ENCODE measurements around the gene CAV1. TPM values are rescaled to one million over a fixed set of nuclear protein-coding genes. Genes with fewer than 3 reads are reported as not detected.
A peak's percentile ranks its signal among the peaks of the same experiment; 100 is the strongest.

Gene CAV1
- total and polyA plus RNA-seq, 2 of the 4 experiments (the other 2 are of a cell fraction): 1,592 to 1,808 TPM

DNA sequence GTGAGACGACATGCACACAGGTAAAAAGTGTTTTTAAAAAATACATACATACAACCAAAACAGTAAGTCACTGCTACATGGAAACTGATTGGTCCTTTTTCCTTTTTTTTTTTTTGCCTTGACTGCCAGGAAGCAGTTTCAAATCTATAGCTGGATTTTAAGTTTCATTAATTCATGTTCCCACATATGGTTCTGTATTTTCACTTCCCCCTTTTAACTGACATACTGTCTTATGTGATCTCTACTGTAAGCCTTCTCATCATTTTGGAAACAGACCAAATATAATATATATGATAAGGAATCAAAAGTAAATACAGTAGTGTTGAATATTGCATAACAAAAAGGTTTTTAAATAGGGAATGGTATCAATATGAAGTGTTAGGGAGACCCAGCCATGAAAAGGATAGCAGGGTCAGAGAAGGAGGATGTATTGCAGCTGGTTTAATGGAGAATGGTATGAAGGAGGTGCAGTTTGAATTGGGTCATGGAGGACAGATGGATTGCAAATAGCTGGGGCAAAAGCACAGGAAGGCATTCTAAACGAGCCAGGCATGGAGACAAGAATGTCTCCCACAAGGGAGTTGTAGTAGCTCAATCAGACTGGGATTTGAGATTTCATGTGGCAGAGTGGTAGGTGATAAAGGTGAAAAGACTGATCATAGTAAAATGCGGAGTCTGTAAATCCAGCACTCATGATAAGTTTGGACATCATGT lies 5.4 kb downstream of the CAV1 start:
- H3K4me3 ChIP-seq (ENCODE audit: insufficient read depth, low read depth, low read length): peak overlapping the region; percentile 19; the same call in 1 of the 2 replicates
- POLR2A ChIA-PET (ENCODE audit: unreplicated experiment): interaction anchor here (0.6 to 0.9 kb wide), 2 partner anchors 17 to 38 kb away, joined by 3 to 11 read pairs; no protein-coding TSS in a partner anchor
- peaks cover 3 to 33% of the 10 kb centered on the region in 2 experiments; a peak in 3 of 4 replicates for H3K79me1 ChIP-seq (ENCODE audit: low read depth in 1 of 2, low read length in 2 of 2)
- dilution Hi-C loops (cut with HindIII; ENCODE audit: low sequenced_read_pairs, unreplicated experiment) (no loop called here), in situ Hi-C loops (cut with MboI; ENCODE audit: low sequenced_read_pairs) (loop anchor here (10.0 kb wide), 1 partner anchor 55 kb away; no protein-coding TSS in a partner anchor), intact Hi-C loops (cut with micrococcal nuclease) (no loop called here)
- peak overlapping the region; percentile 51; the same call in 1 of the 2 replicates for H3K27ac ChIP-seq (ENCODE audit: insufficient read depth, low read length)
- peak overlapping the region; percentile 58 for H2BK5ac ChIP-seq (ENCODE audit: low read depth, low read length, poor library complexity, severe bottlenecking)
- peak overlapping the region; percentile 1; the same call in 1 of the 2 replicates for H2AK5ac ChIP-seq (ENCODE audit: low read depth, low read length)
- no TSS peak for BruUV-seq (replicated peaks)
- 0 out of 3 replicates have a peak overlapping the region, but pooled peaks have one; percentile 45 for H2BK15ac ChIP-seq (ENCODE audit: low read depth, low read length)
- ATAC-seq (ENCODE audit: low read depth) (no peak), DNase-seq (no peak)
- peak overlapping the region; percentile 1; the same call in 1 of the 2 replicates for H3K4ac ChIP-seq (ENCODE audit: low read depth, low read length)
- H3K18ac ChIP-seq (ENCODE audit: low read depth, low read length): peak overlapping the region; percentile 3; the same call in 1 of the 2 replicates
- peak overlapping the region; percentile 41; the same call in 1 of the 2 replicates for H4K5ac ChIP-seq (ENCODE audit: low read depth, low read length)
- H3K9me3 ChIP-seq (ENCODE audit: control insufficient read depth, insufficient read depth, low read length): no peaks in the 10 kb centered on the region
- peak overlapping the region; percentile 33; the same call in 1 of the 2 replicates for H3K9ac ChIP-seq (ENCODE audit: low read depth, low read length)
- 51% methylated on average over 2 of the region's 3 CpGs; no CpG with 5 or more reads in 1 of the 2 experiments for WGBS, 2 experiments (ENCODE audit: extremely low coverage in 2 of 2, insufficient read length in 1 of 2)
- peaks cover 33% of the 10 kb centered on the region for H4K20me1 ChIP-seq (ENCODE audit: insufficient read depth, low read length)
- peak overlapping the region; percentile 1 for H2BK120ac ChIP-seq (ENCODE audit: low read depth, low read length)
- H3K9me1 ChIP-seq (ENCODE audit: insufficient read depth, low read length): peaks cover 11% of the 10 kb centered on the region
- H3K23ac ChIP-seq (ENCODE audit: low read depth, low read length): peak overlapping the region; percentile 83; the same call in 1 of the 2 replicates
- no peak overlapping the region for H2AFZ ChIP-seq (replicated peaks; ENCODE audit: low read length, poor library complexity)
- CTCF ChIA-PET: interaction anchor here (0.6 kb wide), 1 partner anchor 78 kb away, joined by 5 read pairs; no protein-coding TSS in a partner anchor
- no peaks in the 10 kb centered on the region for H3K27me3 ChIP-seq (ENCODE audit: control insufficient read depth, insufficient read depth, low read length)
- peaks cover 32% of the 10 kb centered on the region for H3K36me3 ChIP-seq (ENCODE audit: control insufficient read depth, insufficient read depth, low read length)
- 0 out of 2 replicates have a peak overlapping the region, but pooled peaks have one; percentile 2 for H4K91ac ChIP-seq (ENCODE audit: insufficient read depth, low read depth, low read length)
- no peak overlapping the region for H2AK9ac ChIP-seq (replicated peaks; ENCODE audit: low read depth, low read length, poor library complexity)
- peaks cover 13% of the 10 kb centered on the region for H3K4me1 ChIP-seq (ENCODE audit: control insufficient read depth, insufficient read depth, low read length)
- peak overlapping the region; percentile 59 for H3K4me2 ChIP-seq (ENCODE audit: low read depth, low read length)
- peak overlapping the region; percentile 33; the same call in 1 of the 2 replicates for H2BK20ac ChIP-seq (ENCODE audit: low read depth, low read length)
- H3K56ac ChIP-seq (ENCODE audit: extremely low read depth, insufficient read depth, low read length): peak overlapping the region; percentile 0; the same call in 1 of the 2 replicates
- H4K8ac ChIP-seq (ENCODE audit: low read depth in 2 of 2, low read length in 2 of 2): peak overlapping the region in 1 of 2 experiments; percentile 10; a peak in 1 of 4 replicates
- peak overlapping the region; percentile 85 for H3K14ac ChIP-seq (replicated peaks; ENCODE audit: low read depth, low read length)
- TF ChIP-seq, protein P1, sequence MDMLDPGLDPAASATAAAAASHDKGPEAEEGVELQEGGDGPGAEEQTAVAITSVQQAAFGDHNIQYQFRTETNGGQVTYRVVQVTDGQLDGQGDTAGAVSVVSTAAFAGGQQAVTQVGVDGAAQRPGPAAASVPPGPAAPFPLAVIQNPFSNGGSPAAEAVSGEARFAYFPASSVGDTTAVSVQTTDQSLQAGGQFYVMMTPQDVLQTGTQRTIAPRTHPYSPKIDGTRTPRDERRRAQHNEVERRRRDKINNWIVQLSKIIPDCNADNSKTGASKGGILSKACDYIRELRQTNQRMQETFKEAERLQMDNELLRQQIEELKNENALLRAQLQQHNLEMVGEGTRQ (IDR thresholded peaks at IDR 0.05; ENCODE audit: low read depth, low read length): no peak
- TF ChIP-seq RCOR1 (IDR thresholded peaks at IDR 0.05; ENCODE audit: insufficient replicate concordance, low read length): no peak
- no peak for TF ChIP-seq SMC3 (IDR thresholded peaks at IDR 0.05; ENCODE audit: low read depth, low read length)
- TF ChIP-seq RAD21 (IDR thresholded peaks at IDR 0.05; ENCODE audit: low read length): no peak
- TF ChIP-seq MAFK (IDR thresholded peaks at IDR 0.05; ENCODE audit: low read depth, low read length): no peak
- no peak for TF ChIP-seq FOS (IDR thresholded peaks at IDR 0.05; ENCODE audit: low read depth, low read length)
- TF ChIP-seq BHLHE40 (IDR thresholded peaks at IDR 0.05; ENCODE audit: low read depth, low read length): no peak
- TF ChIP-seq, protein P2, sequence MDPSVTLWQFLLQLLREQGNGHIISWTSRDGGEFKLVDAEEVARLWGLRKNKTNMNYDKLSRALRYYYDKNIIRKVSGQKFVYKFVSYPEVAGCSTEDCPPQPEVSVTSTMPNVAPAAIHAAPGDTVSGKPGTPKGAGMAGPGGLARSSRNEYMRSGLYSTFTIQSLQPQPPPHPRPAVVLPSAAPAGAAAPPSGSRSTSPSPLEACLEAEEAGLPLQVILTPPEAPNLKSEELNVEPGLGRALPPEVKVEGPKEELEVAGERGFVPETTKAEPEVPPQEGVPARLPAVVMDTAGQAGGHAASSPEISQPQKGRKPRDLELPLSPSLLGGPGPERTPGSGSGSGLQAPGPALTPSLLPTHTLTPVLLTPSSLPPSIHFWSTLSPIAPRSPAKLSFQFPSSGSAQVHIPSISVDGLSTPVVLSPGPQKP (IDR thresholded peaks at IDR 0.05; ENCODE audit: borderline replicate concordance, low read depth, low read length): no peak
- no peak for TF ChIP-seq MAZ (IDR thresholded peaks at IDR 0.05; ENCODE audit: borderline replicate concordance, low read depth, low read length)
- TF ChIP-seq RFX5 (IDR thresholded peaks at IDR 0.05; ENCODE audit: low read depth, low read length): no peak
- TF ChIP-seq, protein P3, sequence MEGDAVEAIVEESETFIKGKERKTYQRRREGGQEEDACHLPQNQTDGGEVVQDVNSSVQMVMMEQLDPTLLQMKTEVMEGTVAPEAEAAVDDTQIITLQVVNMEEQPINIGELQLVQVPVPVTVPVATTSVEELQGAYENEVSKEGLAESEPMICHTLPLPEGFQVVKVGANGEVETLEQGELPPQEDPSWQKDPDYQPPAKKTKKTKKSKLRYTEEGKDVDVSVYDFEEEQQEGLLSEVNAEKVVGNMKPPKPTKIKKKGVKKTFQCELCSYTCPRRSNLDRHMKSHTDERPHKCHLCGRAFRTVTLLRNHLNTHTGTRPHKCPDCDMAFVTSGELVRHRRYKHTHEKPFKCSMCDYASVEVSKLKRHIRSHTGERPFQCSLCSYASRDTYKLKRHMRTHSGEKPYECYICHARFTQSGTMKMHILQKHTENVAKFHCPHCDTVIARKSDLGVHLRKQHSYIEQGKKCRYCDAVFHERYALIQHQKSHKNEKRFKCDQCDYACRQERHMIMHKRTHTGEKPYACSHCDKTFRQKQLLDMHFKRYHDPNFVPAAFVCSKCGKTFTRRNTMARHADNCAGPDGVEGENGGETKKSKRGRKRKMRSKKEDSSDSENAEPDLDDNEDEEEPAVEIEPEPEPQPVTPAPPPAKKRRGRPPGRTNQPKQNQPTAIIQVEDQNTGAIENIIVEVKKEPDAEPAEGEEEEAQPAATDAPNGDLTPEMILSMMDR (conservative IDR thresholded peaks at IDR 0.05; ENCODE audit: low read depth, low read length): no peak
- no peak for TF ChIP-seq POLR2A (IDR thresholded peaks at IDR 0.05; ENCODE audit: low read depth, low read length)
- no peak for TF ChIP-seq CHD1 (IDR thresholded peaks at IDR 0.05; ENCODE audit: low read depth, low read length)
